Measurements from ENCODE around the gene WWOX.

Gene WWOX

DNA sequence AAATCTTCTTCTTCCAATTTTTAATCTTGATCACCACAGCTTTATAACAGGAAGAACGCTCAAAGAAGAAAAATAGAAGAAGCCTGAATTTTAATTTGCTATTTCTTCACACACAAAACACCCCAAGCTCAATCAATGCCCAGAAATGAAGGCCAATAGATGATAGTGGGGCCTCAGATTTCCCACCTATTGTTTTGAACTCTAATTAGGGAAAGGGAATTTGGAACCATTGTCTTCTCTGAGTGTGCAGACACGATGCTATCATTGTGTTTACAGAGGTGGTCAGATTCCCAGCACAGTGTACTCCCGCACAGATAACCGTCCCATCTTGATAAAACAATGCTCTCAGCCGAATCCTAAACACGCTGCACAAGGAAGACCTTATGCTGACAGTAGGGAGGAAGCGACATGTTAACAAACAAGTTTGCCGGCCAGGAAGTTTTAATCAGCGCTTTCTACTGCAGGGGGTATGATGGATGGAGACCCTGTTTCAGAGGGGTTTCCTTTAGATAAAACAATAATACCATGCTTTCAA, 816.4 kb downstream of the WWOX start:
- H4K20me1 ChIP-seq (ENCODE audit: insufficient read depth, low read length), result no peaks in the 10 kb centered on the region
- no peak overlapping the region for H3K4me2 ChIP-seq (ENCODE audit: insufficient read depth, low read length)
- no peak for ATAC-seq (ENCODE audit: insufficient read depth, low read depth)

DNA sequence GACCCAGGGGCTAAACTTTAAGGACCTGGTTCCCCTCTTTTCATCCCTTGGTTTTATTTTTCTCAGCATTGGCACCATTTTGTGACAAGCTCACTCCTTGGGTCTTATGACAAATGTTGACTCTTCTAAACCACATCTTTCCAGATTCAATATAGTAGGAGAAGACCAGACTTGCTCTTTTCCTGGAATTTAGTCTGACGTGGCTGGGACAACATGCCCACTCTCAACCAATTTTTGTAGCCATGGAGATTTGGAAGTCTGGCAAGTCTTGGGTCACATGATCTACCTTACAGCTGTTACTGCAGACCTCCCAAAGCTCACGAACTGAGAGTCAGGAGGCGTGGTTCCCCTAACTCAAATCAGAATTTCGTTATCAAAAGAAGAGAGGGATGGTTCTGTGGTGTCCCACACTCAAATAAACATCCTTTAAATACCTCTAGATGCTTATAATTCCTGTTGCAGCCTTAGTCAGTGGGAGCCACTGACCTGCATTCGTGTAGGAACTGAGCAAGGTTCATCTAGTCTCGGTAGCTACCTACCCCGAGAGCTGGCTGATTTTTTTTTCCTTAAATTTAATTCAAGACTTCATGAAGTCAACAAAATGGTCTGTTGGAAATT, 817.6 kb downstream of the WWOX start:
- H3K9me3 ChIP-seq (ENCODE audit: insufficient read depth, low read length, severe bottlenecking), result peaks cover 10% of the 10 kb centered on the region
- no peak overlapping the region for H3K27ac ChIP-seq (ENCODE audit: low read length)
- H3K36me3 ChIP-seq (ENCODE audit: insufficient read depth, low read length), result no peaks in the 10 kb centered on the region
- no peak overlapping the region for H3K4me3 ChIP-seq (ENCODE audit: low read depth in 1 of 2, low read length in 2 of 2)
- no peaks in the 10 kb centered on the region for H3K79me2 ChIP-seq (ENCODE audit: insufficient read depth, low read length)
- H3K4me1 ChIP-seq (ENCODE audit: insufficient read depth, low read length), result no peaks in the 10 kb centered on the region
- ATAC-seq (ENCODE audit: insufficient read depth, low read depth) (no peak), DNase-seq (no peak)
- no peak overlapping the region for H3K9ac ChIP-seq (ENCODE audit: low read depth, low read length)
- TF ChIP-seq, protein P1, sequence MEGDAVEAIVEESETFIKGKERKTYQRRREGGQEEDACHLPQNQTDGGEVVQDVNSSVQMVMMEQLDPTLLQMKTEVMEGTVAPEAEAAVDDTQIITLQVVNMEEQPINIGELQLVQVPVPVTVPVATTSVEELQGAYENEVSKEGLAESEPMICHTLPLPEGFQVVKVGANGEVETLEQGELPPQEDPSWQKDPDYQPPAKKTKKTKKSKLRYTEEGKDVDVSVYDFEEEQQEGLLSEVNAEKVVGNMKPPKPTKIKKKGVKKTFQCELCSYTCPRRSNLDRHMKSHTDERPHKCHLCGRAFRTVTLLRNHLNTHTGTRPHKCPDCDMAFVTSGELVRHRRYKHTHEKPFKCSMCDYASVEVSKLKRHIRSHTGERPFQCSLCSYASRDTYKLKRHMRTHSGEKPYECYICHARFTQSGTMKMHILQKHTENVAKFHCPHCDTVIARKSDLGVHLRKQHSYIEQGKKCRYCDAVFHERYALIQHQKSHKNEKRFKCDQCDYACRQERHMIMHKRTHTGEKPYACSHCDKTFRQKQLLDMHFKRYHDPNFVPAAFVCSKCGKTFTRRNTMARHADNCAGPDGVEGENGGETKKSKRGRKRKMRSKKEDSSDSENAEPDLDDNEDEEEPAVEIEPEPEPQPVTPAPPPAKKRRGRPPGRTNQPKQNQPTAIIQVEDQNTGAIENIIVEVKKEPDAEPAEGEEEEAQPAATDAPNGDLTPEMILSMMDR (IDR thresholded peaks at IDR 0.05; ENCODE audit: borderline replicate concordance, extremely low read depth, low read length, poor library complexity, severe bottlenecking), result no peak
- no peak for TF ChIP-seq EZH2 (IDR thresholded peaks at IDR 0.05; ENCODE audit: borderline replicate concordance, low read depth, low read length, severe bottlenecking)
- no peaks in the 10 kb centered on the region for H3K27me3 ChIP-seq (ENCODE audit: insufficient read depth, low read length, poor library complexity)
- no peak overlapping the region for H3K4me2 ChIP-seq (ENCODE audit: insufficient read depth, low read length)
- H4K20me1 ChIP-seq (ENCODE audit: insufficient read depth, low read length), result no peaks in the 10 kb centered on the region
- H2AFZ ChIP-seq (ENCODE audit: low read depth, low read length), result no peak overlapping the region

More for the DNA sequence above, 816.4 kb downstream of the WWOX start:
- no peak overlapping the region for H2AFZ ChIP-seq (ENCODE audit: low read depth, low read length)
- H3K27me3 ChIP-seq (ENCODE audit: insufficient read depth, low read length, poor library complexity), result no peaks in the 10 kb centered on the region
- no peak for DNase-seq
- H3K27ac ChIP-seq (ENCODE audit: low read length), result no peak overlapping the region
- no peaks in the 10 kb centered on the region for H3K79me2 ChIP-seq (ENCODE audit: insufficient read depth, low read length)
- no peak for TF ChIP-seq EZH2 (IDR thresholded peaks at IDR 0.05; ENCODE audit: borderline replicate concordance, low read depth, low read length, severe bottlenecking)
- TF ChIP-seq, protein P1 (IDR thresholded peaks at IDR 0.05; ENCODE audit: borderline replicate concordance, extremely low read depth, low read length, poor library complexity, severe bottlenecking), result no peak
- peaks cover 3% of the 10 kb centered on the region for H3K9me3 ChIP-seq (ENCODE audit: insufficient read depth, low read length, severe bottlenecking)
- no peaks in the 10 kb centered on the region for H3K4me1 ChIP-seq (ENCODE audit: insufficient read depth, low read length)
- H3K36me3 ChIP-seq (ENCODE audit: insufficient read depth, low read length), result no peaks in the 10 kb centered on the region
- no peak overlapping the region for H3K9ac ChIP-seq (ENCODE audit: low read depth, low read length)
- no peak overlapping the region for H3K4me3 ChIP-seq (ENCODE audit: low read depth in 1 of 2, low read length in 2 of 2)

DNA sequence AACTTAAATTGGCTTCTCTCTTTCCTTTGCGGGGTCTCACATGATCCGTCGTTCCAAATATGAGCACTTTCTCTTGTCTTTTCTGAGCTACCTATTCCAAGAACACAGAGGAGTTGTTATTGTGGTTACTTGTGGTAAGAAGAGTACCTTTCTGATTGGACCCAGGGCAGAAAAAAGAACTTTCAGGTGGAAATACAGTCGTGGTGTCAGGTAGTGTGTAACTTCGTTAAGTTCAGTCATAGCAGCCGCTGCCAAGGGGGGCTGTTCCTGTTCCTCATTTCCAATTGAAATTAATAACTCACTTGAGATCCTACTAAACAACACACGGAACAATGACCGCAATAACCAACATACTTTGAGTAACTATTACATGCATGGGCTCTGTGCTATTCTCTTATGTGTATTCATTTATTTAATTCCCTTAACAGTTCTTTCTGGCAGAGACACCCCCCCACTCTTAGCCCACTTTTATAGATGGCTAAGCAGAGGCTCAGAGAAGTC, 819.4 kb downstream of the WWOX start:
- DNase-seq (no peak), ATAC-seq (ENCODE audit: insufficient read depth, low read depth) (no peak)
- H3K79me2 ChIP-seq (ENCODE audit: insufficient read depth, low read length), result no peaks in the 10 kb centered on the region
- no peak for TF ChIP-seq EZH2 (IDR thresholded peaks at IDR 0.05; ENCODE audit: borderline replicate concordance, low read depth, low read length, severe bottlenecking)
- TF ChIP-seq, protein P1 (IDR thresholded peaks at IDR 0.05; ENCODE audit: borderline replicate concordance, extremely low read depth, low read length, poor library complexity, severe bottlenecking), result no peak
- no peaks in the 10 kb centered on the region for H3K4me1 ChIP-seq (ENCODE audit: insufficient read depth, low read length)
- H3K9me3 ChIP-seq (ENCODE audit: insufficient read depth, low read length, severe bottlenecking), result peaks cover 15% of the 10 kb centered on the region
- no peak overlapping the region for H3K4me3 ChIP-seq (ENCODE audit: low read depth in 1 of 2, low read length in 2 of 2)
- H3K9ac ChIP-seq (ENCODE audit: low read depth, low read length), result no peak overlapping the region
- no peak overlapping the region for H3K27ac ChIP-seq (ENCODE audit: low read length)
- H3K4me2 ChIP-seq (ENCODE audit: insufficient read depth, low read length), result no peak overlapping the region
- no peaks in the 10 kb centered on the region for H3K27me3 ChIP-seq (ENCODE audit: insufficient read depth, low read length, poor library complexity)
- no peaks in the 10 kb centered on the region for H4K20me1 ChIP-seq (ENCODE audit: insufficient read depth, low read length)
- no peaks in the 10 kb centered on the region for H3K36me3 ChIP-seq (ENCODE audit: insufficient read depth, low read length)
- H2AFZ ChIP-seq (ENCODE audit: low read depth, low read length), result no peak overlapping the region
